GM12878 (cell line): Measurements from ENCODE around the gene GDF15. TPM values are rescaled to one million over a fixed set of nuclear protein-coding genes. Genes with fewer than 3 reads are reported as not detected.

Experiments
- ATAC-seq: fragments of 200-7000 bp; cut with Tn5 transposase; 3 replicates; pipeline ENCODE4 v1.9.1; 2020; ENCODE audit warnings: mild to moderate bottlenecking, moderate library complexity
- BruUV-seq: library from RNA; stranded (reverse); fragments of 400-500 nt; replicated peaks from 2 replicates; lab custom pipeline; 2021; lab: Mats Ljungman, UMichigan
- CTCF ChIA-PET: fragments of 300-600 bp; sonication (Branson Sonifier 250); formaldehyde crosslinking; extraction: SDS; loops from one replicate; lab custom pipeline; 2021; ENCODE audit warnings: inconsistent platforms; lab: Yijun Ruan, JAX
- POLR2A ChIA-PET: fragments of 350-600 bp; formaldehyde crosslinking; extraction: SDS; loops from one replicate; lab custom pipeline; 2021; ENCODE audit warnings: inconsistent platforms; lab: Charles Lee
- RAD21 ChIA-PET: fragments of 300-600 bp; sonication (Branson Sonifier 250); formaldehyde crosslinking; loops from one replicate; lab custom pipeline; 2023; ENCODE audit warnings: antibody characterized with exemption; ENCODE audit not compliant: unreplicated experiment; lab: Charles Lee
- SMC1A ChIA-PET: fragments of 300-600 bp; sonication (Branson Sonifier 250); formaldehyde crosslinking; loops from one replicate; lab custom pipeline; 2023; ENCODE audit not compliant: unreplicated experiment, uncharacterized antibody; lab: Charles Lee
- DNase-seq: peaks from one replicate; pipeline ENCODE4 v3.0.0-alpha.2; 2011; ENCODE audit warnings: low read depth, low spot score
- FAIRE-seq: peaks from 3 replicates; lab custom pipeline; 2011; peaks lifted over from hg19 to GRCh38; lab: Jason Lieb, UNC
- H2AFZ ChIP-seq: 2 replicates; pipeline ENCODE4 v1.6.0; 2011; ENCODE audit warnings: low read depth, low read length, control low read depth; ENCODE audit not compliant: control insufficient read depth
- H3K27ac ChIP-seq: 2 replicates; pipeline ENCODE4 v1.5.1; 2011; ENCODE audit warnings: control low read depth; ENCODE audit not compliant: control insufficient read depth, insufficient read depth
- H3K27me3 ChIP-seq, 2 experiments: replicated peaks in 1 of 2; 2 replicates each; pipeline versions ENCODE4 v1.6.0 to v1.6.1; 2011; ENCODE audit warnings: low read length in 1 of 2; ENCODE audit not compliant: control insufficient read depth in 2 of 2, insufficient read depth in 2 of 2
- H3K36me3 ChIP-seq, 2 experiments: 2 replicates each; pipeline ENCODE4 v1.5.1; 2011; ENCODE audit warnings: low read length in 1 of 2; ENCODE audit not compliant: control insufficient read depth in 2 of 2, insufficient read depth in 2 of 2
- H3K4me1 ChIP-seq: 2 replicates; pipeline ENCODE4 v1.6.1; 2011; ENCODE audit warnings: mild to moderate bottlenecking, low read length, moderate library complexity, mixed read lengths; ENCODE audit not compliant: control insufficient read depth, insufficient read depth
- H3K4me2 ChIP-seq: 2 replicates; pipeline ENCODE4 v1.6.0; 2011; ENCODE audit warnings: control low read depth; ENCODE audit not compliant: control insufficient read depth, insufficient read depth
- H3K4me3 ChIP-seq: fragments of 200-600 bp; sonication (generic); 2 replicates; pipeline ENCODE4 v1.5.1; 2016
- H3K79me2 ChIP-seq: 2 replicates; pipeline ENCODE4 v1.6.0; 2011; ENCODE audit warnings: low read length; ENCODE audit not compliant: control insufficient read depth, insufficient read depth
- H3K9ac ChIP-seq: 2 replicates; pipeline ENCODE4 v1.8.0; 2011; ENCODE audit warnings: low read length, control low read depth, mixed read lengths; ENCODE audit not compliant: control insufficient read depth, insufficient read depth
- H3K9me3 ChIP-seq: replicated peaks from 3 replicates; pipeline ENCODE4 v1.5.1; 2011; ENCODE audit warnings: mild to moderate bottlenecking, low read length; ENCODE audit not compliant: control insufficient read depth, insufficient read depth
- H4K20me1 ChIP-seq: 2 replicates; pipeline ENCODE4 v1.6.0; 2011; ENCODE audit not compliant: control insufficient read depth, insufficient read depth
- BMI1 ChIP-seq: fragments of 450-650 bp; IDR thresholded peaks from 2 replicates; pipeline ENCODE4 v1.6.1; 2016; ENCODE audit warnings: mild to moderate bottlenecking, moderate library complexity, borderline replicate concordance
- FOS ChIP-seq: IDR thresholded peaks from 3 replicates; pipeline ENCODE4 v1.6.1; 2011; ENCODE audit warnings: borderline replicate concordance; ENCODE audit not compliant: insufficient read length; ENCODE audit errors: extremely low read depth
- GATAD2B ChIP-seq: fragments of 450-650 bp; conservative IDR thresholded peaks from 2 replicates; pipeline ENCODE4 v1.6.1; 2017; ENCODE audit warnings: low read depth, mild to moderate bottlenecking, moderate library complexity
- MYC ChIP-seq: IDR thresholded peaks from 2 replicates; pipeline ENCODE4 v1.6.1; 2011; ENCODE audit warnings: mild to moderate bottlenecking, low read length, moderate library complexity, inconsistent platforms; ENCODE audit not compliant: insufficient read depth, insufficient replicate concordance, insufficient read length, severe bottlenecking
- NFYA ChIP-seq: IDR thresholded peaks from 2 replicates; pipeline ENCODE4 v1.6.1; 2011; ENCODE audit warnings: low read depth, mild to moderate bottlenecking, low read length, improper control_type of control experiment, borderline replicate concordance
- RFX5 ChIP-seq: IDR thresholded peaks from 2 replicates; pipeline ENCODE4 v1.6.1; 2011; ENCODE audit warnings: low read depth, low read length, improper control_type of control experiment
- SMARCA5 ChIP-seq: fragments of 450-650 bp; IDR thresholded peaks from 2 replicates; pipeline ENCODE4 v1.6.1; 2017; ENCODE audit warnings: mild to moderate bottlenecking
- TCF3 ChIP-seq: IDR thresholded peaks from 2 replicates; pipeline ENCODE4 v1.6.1; 2012; ENCODE audit warnings: low read depth, mild to moderate bottlenecking, low read length, borderline replicate concordance; ENCODE audit not compliant: insufficient read depth
- ZSCAN29 ChIP-seq: fragments of 450-650 bp; IDR thresholded peaks from 2 replicates; pipeline ENCODE4 v1.6.1; 2017; ENCODE audit warnings: mild to moderate bottlenecking, moderate library complexity
- WGBS: methylation state at CpG from one replicate; pipeline ENCODE4 v1.1.6; 2016; ENCODE audit warnings: low lambda C conversion rate; ENCODE audit not compliant: insufficient replicate concordance, insufficient coverage; ENCODE audit errors: missing lambda C conversion rate; 5-methylcytosine and 5-hydroxymethylcytosine counted together
- in situ Hi-C: fragments of 300-500 bp; cut with MboI; formaldehyde crosslinking; loops from 9 replicates; pipeline ENCODE4 v1.14.3; 2018; ENCODE audit warnings: mixed read lengths
- intact Hi-C: fragments of 100-400 bp; cut with micrococcal nuclease; formaldehyde crosslinking; loops from one replicate; pipeline ENCODE4 v1.14.2; 2022; ENCODE audit not compliant: unreplicated experiment
- polyA plus RNA-seq, 11 experiments: library from polyadenylated mRNA; depleted of rRNA in 4 of 11; unstranded in 6 of 11; stranded (reverse) in 5 of 11; fragments of >200 nt; fragmentation: Nextera tagmentation in 4 of 11; fragmentation: Illumina TruSeq in 1 of 11; extraction: Ambion mirVana in 4 of 11; extraction: Trizol in 1 of 11; gene quantifications; 1 replicate in 1 of 11; 2 replicates in 10 of 11; pipeline versions ENCODE4 v1.2.1 to v1.2.3, GENCODE V29; 2011 to 2016; ENCODE audit warnings: inconsistent platforms in 2 of 11, missing spikeins in 2 of 11, low read depth in 1 of 11
- total RNA-seq, 4 experiments: library from RNA; depleted of rRNA in 3 of 4; stranded (reverse); fragments of >200 nt in 3 of 4; fragmentation: Illumina TruSeq in 1 of 4; extraction: Trizol in 1 of 4; gene quantifications; 2 replicates each; pipeline versions ENCODE4 v1.2.1 to v1.2.3, GENCODE V29; 2013 to 2021
- TF ChIP-seq, protein P1 (sequence below): fragments of 450-650 bp; formaldehyde crosslinking; IDR thresholded peaks from 2 replicates; pipeline ENCODE4 v1.4.0; 2020; ENCODE audit warnings: mild to moderate bottlenecking, moderate library complexity
- TF ChIP-seq, protein P2 (sequence below): fragments of 450-650 bp; IDR thresholded peaks from 2 replicates; pipeline ENCODE4 v1.6.1; 2017; ENCODE audit warnings: antibody characterized with exemption, mild to moderate bottlenecking, moderate library complexity
- TF ChIP-seq, protein P3 (sequence below): IDR thresholded peaks from 2 replicates; pipeline ENCODE4 v1.6.1; 2012; ENCODE audit warnings: low read depth, low read length, improper control_type of control experiment

GDF15 gene
- total and polyA plus RNA-seq, 10 of the 15 experiments (the other 5 are each of a cell fraction or from before 2014, with no cell fraction given) = 0.11 to 3.6 (median 1.6) TPM; not detected in 1

DNA sequence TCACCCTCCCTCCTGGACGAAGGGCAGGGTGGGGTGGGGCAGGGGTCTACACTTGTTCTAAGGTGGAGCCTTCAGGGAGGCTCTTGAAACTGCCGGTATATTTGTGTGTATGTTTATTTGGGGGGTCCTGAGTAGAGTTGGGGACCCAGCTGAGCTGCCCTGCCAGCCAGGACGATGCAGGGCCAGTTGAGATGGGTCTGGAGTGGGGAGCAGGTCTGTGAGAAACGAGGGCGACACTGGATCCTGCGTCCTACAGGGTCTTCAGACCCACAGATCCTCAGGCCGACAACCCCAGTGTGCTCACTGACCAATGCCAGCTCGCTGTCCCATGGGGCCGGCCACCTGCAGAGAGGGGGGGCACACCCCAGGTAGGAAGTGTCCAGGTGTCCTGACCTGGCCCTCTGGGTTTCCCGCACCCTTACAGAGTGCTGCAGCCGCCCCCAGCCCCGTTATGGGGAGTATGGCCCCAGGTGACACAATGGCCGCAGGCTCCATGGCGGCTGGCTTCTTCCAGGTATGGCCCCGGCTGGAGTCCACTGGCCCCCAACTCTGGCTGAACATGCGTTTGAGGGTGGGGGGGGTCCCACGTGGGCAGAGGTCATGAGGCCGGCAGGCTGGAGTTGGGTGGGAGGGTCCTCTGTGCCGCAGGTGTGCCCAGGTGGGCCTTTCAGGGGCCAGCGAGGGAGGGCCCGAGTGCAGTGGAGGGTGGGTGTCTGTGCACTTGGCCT, 44.6 kb downstream of the GDF15 start:
- no peak overlapping the region for H3K9ac ChIP-seq
- H3K27me3 ChIP-seq = no peaks in the 10 kb centered on the region
- TF ChIP-seq MYC (no peak), SMARCA5 (no peak), TCF3 (no peak), BMI1 (no peak), ZSCAN29 (no peak), GATAD2B (no peak), FOS (no peak), RFX5 (no peak), NFYA (no peak)
- TF ChIP-seq, protein P1, sequence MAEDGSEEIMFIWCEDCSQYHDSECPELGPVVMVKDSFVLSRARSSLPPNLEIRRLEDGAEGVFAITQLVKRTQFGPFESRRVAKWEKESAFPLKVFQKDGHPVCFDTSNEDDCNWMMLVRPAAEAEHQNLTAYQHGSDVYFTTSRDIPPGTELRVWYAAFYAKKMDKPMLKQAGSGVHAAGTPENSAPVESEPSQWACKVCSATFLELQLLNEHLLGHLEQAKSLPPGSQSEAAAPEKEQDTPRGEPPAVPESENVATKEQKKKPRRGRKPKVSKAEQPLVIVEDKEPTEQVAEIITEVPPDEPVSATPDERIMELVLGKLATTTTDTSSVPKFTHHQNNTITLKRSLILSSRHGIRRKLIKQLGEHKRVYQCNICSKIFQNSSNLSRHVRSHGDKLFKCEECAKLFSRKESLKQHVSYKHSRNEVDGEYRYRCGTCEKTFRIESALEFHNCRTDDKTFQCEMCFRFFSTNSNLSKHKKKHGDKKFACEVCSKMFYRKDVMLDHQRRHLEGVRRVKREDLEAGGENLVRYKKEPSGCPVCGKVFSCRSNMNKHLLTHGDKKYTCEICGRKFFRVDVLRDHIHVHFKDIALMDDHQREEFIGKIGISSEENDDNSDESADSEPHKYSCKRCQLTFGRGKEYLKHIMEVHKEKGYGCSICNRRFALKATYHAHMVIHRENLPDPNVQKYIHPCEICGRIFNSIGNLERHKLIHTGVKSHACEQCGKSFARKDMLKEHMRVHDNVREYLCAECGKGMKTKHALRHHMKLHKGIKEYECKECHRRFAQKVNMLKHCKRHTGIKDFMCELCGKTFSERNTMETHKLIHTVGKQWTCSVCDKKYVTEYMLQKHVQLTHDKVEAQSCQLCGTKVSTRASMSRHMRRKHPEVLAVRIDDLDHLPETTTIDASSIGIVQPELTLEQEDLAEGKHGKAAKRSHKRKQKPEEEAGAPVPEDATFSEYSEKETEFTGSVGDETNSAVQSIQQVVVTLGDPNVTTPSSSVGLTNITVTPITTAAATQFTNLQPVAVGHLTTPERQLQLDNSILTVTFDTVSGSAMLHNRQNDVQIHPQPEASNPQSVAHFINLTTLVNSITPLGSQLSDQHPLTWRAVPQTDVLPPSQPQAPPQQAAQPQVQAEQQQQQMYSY = no peak
- TF ChIP-seq, protein P2, sequence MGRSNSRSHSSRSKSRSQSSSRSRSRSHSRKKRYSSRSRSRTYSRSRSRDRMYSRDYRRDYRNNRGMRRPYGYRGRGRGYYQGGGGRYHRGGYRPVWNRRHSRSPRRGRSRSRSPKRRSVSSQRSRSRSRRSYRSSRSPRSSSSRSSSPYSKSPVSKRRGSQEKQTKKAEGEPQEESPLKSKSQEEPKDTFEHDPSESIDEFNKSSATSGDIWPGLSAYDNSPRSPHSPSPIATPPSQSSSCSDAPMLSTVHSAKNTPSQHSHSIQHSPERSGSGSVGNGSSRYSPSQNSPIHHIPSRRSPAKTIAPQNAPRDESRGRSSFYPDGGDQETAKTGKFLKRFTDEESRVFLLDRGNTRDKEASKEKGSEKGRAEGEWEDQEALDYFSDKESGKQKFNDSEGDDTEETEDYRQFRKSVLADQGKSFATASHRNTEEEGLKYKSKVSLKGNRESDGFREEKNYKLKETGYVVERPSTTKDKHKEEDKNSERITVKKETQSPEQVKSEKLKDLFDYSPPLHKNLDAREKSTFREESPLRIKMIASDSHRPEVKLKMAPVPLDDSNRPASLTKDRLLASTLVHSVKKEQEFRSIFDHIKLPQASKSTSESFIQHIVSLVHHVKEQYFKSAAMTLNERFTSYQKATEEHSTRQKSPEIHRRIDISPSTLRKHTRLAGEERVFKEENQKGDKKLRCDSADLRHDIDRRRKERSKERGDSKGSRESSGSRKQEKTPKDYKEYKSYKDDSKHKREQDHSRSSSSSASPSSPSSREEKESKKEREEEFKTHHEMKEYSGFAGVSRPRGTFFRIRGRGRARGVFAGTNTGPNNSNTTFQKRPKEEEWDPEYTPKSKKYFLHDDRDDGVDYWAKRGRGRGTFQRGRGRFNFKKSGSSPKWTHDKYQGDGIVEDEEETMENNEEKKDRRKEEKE = no peak
- TF ChIP-seq, protein P3, sequence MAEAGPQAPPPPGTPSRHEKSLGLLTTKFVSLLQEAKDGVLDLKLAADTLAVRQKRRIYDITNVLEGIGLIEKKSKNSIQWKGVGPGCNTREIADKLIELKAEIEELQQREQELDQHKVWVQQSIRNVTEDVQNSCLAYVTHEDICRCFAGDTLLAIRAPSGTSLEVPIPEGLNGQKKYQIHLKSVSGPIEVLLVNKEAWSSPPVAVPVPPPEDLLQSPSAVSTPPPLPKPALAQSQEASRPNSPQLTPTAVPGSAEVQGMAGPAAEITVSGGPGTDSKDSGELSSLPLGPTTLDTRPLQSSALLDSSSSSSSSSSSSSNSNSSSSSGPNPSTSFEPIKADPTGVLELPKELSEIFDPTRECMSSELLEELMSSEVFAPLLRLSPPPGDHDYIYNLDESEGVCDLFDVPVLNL = no peak
- TF ChIP-seq, all 136 proteins: peak for 0
- intact Hi-C loops = no loop called here
- Histone ChIP-seq H3K36me3 (peaks cover 0 to 5% of the 10 kb centered on the region in 2 experiments; a peak in 3 of 4 replicates), H3K27ac (no peak overlapping the region), H4K20me1 (no peaks in the 10 kb centered on the region; the same call in 1 of the 2 replicates), H3K79me2 (peaks cover 14% of the 10 kb centered on the region), H3K9me3 (no peaks in the 10 kb centered on the region), H3K4me3 (no peak overlapping the region), H2AFZ (no peak overlapping the region), H3K4me1 (peaks cover 30% of the 10 kb centered on the region), H3K4me2 (no peak overlapping the region; the same call in 1 of the 2 replicates)
- no peak for DNase-seq
- ChIA-PET CTCF (no interaction called here), RAD21 (no interaction called here), SMC1A (no interaction called here), POLR2A (no interaction called here)
- FAIRE-seq = no peak
- in situ Hi-C loops = no loop called here
- ATAC-seq = no peak
- no TSS peak for BruUV-seq
- WGBS = 87% methylated on average over 21 of the region's 21 CpGs
